ENCODE measurements around the gene ARHGAP15. TPM values are rescaled to one million over a fixed set of nuclear protein-coding genes. Genes with fewer than 3 reads are reported as not detected.

ARHGAP15 gene
- total and polyA plus RNA-seq, 10 donors, result 55.8 to 219 (median 130) TPM

DNA sequence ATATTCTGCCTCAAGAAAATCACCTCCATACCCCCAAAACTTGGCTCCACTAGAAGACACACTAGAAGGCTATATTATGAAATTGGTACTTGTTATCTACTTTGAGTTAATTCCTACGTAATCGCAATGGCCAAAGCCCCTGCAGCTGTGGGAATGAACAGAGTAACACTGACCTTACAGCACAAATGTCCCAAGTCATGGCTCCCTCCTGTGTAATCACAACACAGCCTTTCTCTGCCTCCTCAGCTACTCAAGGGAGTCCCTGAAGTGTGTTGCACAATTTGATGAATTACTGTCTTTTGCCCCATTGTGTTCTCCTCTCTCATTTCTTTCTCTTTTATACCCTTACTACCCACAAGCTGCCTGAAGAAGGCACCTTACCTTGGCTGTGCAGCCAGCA is 375.2 kb downstream of the ARHGAP15 start:
- no peak for TF ChIP-seq POLR2AphosphoS5 (IDR thresholded peaks at IDR 0.05)
- TF ChIP-seq POLR2A (IDR thresholded peaks at IDR 0.05), result no peak
- TF ChIP-seq, protein P1, sequence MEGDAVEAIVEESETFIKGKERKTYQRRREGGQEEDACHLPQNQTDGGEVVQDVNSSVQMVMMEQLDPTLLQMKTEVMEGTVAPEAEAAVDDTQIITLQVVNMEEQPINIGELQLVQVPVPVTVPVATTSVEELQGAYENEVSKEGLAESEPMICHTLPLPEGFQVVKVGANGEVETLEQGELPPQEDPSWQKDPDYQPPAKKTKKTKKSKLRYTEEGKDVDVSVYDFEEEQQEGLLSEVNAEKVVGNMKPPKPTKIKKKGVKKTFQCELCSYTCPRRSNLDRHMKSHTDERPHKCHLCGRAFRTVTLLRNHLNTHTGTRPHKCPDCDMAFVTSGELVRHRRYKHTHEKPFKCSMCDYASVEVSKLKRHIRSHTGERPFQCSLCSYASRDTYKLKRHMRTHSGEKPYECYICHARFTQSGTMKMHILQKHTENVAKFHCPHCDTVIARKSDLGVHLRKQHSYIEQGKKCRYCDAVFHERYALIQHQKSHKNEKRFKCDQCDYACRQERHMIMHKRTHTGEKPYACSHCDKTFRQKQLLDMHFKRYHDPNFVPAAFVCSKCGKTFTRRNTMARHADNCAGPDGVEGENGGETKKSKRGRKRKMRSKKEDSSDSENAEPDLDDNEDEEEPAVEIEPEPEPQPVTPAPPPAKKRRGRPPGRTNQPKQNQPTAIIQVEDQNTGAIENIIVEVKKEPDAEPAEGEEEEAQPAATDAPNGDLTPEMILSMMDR (IDR thresholded peaks at IDR 0.05 in 8 of 11, conservative IDR thresholded peaks at IDR 0.05 in 3 of 11), result no peak
- 93 to 100% (median 96%) methylated on average over 2 of the region's 2 CpGs for WGBS, 5 donors
- Histone ChIP-seq H3K27me3 (replicated peaks in 1 of 7) (no peaks in the 10 kb centered on the region), H3K4me1 (peaks cover 0 to 25% (median under 1%) of the 10 kb centered on the region in 6 donors), H3K9me3 (no peaks in the 10 kb centered on the region), H3K36me3 (peaks cover 0 to 38% (median 4%) of the 10 kb centered on the region in 6 donors), H3K27ac (no peak overlapping the region), H3K4me3 (no peak overlapping the region)
- intact Hi-C loops (cut with DNase I; ENCODE audit: low total_unique reads), result no loop called here
- no peak for DNase-seq

DNA sequence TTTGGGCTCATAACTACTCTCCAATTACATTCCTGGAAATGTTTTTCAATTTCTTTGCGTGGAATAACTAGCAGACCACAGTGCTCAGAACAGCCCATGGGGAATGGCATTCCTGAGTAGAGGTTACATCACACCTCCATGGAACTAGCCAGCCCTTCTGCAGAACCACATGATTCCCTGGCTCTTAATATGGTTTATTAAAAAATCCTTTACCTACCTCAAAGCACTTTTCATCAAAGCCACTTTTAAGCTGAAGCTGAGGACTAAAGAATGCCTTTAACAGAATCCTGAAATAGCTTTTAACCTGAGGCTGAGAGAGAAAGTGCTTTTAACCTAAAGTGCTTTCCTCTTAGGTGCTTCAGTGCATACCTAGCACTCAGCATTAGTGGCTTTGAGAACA is 376.3 kb downstream of the ARHGAP15 start:
- Histone ChIP-seq H3K9me3 (no peaks in the 10 kb centered on the region), H3K27ac (no peak overlapping the region), H3K36me3 (peaks cover 0 to 43% (median 4%) of the 10 kb centered on the region in 6 donors), H3K4me3 (no peak overlapping the region), H3K4me1 (peaks cover 0 to 20% (median 0%) of the 10 kb centered on the region in 6 donors), H3K27me3 (replicated peaks in 1 of 7) (no peaks in the 10 kb centered on the region)
- no peak for DNase-seq
- intact Hi-C loops (cut with DNase I; ENCODE audit: low total_unique reads), result no loop called here
- TF ChIP-seq, protein P1 (IDR thresholded peaks at IDR 0.05 in 8 of 11, conservative IDR thresholded peaks at IDR 0.05 in 3 of 11), result no peak
- no peak for TF ChIP-seq POLR2A (IDR thresholded peaks at IDR 0.05)
- WGBS, 5 donors, result 96 to 100% (median 100%) methylated on average over 1 of the region's 1 CpG

DNA sequence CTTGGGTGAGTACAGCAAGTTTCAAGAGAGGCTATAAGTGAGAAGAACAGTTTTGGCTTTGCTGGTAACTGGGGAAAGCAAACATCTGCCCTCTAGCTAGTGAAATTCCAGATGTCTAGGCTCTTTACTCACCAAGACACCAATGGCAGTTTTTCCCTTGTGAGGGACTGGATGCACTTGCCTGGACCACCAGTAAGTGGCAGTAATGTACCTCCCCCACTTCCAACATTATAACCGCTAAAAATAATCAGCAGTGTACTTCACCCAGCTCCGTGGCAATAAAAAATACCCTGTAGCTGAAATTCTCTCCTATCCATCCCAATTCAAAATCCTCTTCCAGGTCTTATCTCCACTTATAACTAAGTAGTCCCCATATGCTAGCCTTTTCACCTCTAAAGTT is 383.9 kb downstream of the ARHGAP15 start:
- no peak for TF ChIP-seq POLR2AphosphoS5 (IDR thresholded peaks at IDR 0.05)
- TF ChIP-seq POLR2A (IDR thresholded peaks at IDR 0.05), result no peak
- TF ChIP-seq, protein P1 (IDR thresholded peaks at IDR 0.05 in 8 of 11, conservative IDR thresholded peaks at IDR 0.05 in 3 of 11), result peak in 8 of 11 experiments; percentile 47 to 70 (median 59)

DNA sequence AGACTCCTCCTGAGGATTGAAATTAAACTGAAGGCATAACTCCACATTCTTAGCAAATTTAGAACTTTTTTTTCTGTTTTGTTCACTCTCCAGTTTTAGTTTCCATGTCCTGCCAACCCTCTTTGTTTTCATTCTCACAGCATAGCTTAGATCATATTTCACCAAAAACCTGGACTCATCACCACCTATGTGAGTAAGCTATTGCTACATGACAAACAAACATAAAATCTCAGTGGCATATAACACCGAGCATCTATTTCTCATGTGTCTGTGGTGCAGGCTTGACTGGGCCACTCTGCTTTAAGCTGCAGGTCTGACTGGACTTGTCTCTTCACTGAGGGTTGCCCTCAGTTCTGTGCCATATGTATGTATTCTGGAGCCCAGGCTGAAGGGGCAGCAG is 385.2 kb downstream of the ARHGAP15 start:
- intact Hi-C loops (cut with DNase I; ENCODE audit: low total_unique reads), result no loop called here
- no peak overlapping the region for H3K4me3 ChIP-seq
- WGBS, 5 donors, result 0 to 60% (median 52%) methylated on average over 1 of the region's 1 CpG
- H3K36me3 ChIP-seq, result peaks cover 0 to 77% (median 25%) of the 10 kb centered on the region in 6 donors
- H3K27me3 ChIP-seq (replicated peaks in 1 of 7), result no peaks in the 10 kb centered on the region
- TF ChIP-seq POLR2A (IDR thresholded peaks at IDR 0.05), result no peak
- no peak for TF ChIP-seq POLR2AphosphoS5 (IDR thresholded peaks at IDR 0.05)
- TF ChIP-seq, protein P1 (IDR thresholded peaks at IDR 0.05 in 8 of 11, conservative IDR thresholded peaks at IDR 0.05 in 3 of 11), result no peak
- DNase-seq, result no peak
- no peak overlapping the region for H3K27ac ChIP-seq
- H3K9me3 ChIP-seq, result peaks cover 0 to 12% (median 0%) of the 10 kb centered on the region in 8 donors
- peaks cover 0 to 9% (median 0%) of the 10 kb centered on the region in 6 donors for H3K4me1 ChIP-seq

More for the DNA sequence above, 383.9 kb downstream of the ARHGAP15 start:
- peaks cover 0 to 9% (median 0%) of the 10 kb centered on the region in 6 donors for H3K4me1 ChIP-seq
- WGBS, 5 donors, result 18 to 49% (median 29%) methylated on average over 2 of the region's 2 CpGs
- DNase-seq, result no peak
- H3K27ac ChIP-seq, result peak overlapping the region in 3 of 8 donors; percentile 9 to 11 (median 10)
- no peak overlapping the region for H3K4me3 ChIP-seq
- H3K36me3 ChIP-seq, result peaks cover 0 to 66% (median 21%) of the 10 kb centered on the region in 6 donors
- no peaks in the 10 kb centered on the region for H3K27me3 ChIP-seq (replicated peaks in 1 of 7)
- peaks cover 0 to 12% (median 0%) of the 10 kb centered on the region in 8 donors for H3K9me3 ChIP-seq
- intact Hi-C loops (cut with DNase I; ENCODE audit: low total_unique reads), result no loop called here

Data from spleen (tissue), 11 donors.